Measurements from ENCODE around the gene FAM47B. TPM values are rescaled to one million over a fixed set of nuclear protein-coding genes. Genes with fewer than 3 reads are reported as not detected.

The FAM47B gene
- total and polyA plus RNA-seq, 2 of the 4 experiments (the other 2 are of a cell fraction): not detected

DNA sequence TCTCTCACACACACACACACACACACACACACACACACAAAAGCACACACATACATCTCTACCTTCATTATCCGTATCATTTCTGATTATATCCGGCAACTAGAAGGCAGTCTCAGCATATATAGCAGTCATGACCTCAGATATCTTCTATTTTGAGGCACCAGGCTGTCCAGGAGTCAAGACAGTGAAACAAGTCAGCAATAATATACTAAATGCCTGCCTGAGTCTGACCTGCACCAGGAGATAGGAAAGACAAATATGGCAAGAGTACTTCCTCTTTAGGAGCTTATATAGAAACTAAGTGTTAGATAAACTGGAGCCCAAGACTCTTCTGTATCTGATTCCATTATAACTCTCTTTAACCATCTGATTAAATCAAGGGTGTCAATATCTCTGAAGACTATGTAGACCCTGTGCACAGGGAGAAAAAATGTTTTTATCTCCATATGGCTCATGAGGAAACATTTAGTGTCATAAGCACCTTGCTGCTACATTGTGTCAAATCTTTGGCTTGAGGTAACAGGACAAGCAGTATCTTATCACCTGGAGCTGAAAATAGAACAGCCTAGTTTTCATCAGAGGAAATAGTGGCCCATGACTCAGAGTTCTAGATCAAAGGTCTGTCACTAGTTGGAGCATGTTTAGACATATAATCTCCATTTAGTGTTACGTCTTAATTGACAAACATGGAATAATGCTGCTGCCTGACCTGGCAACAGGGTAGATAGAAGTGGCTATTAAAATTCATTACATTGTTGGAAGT is 27.0 kb upstream of the FAM47B start:
- in situ Hi-C loops (cut with MboI; ENCODE audit: low sequenced_read_pairs) (no loop called here), intact Hi-C loops (cut with micrococcal nuclease) (loop anchor here (5.0 kb wide), 1 partner anchor 278 kb away; no protein-coding TSS in a partner anchor)
- CTCF ChIA-PET: interaction anchor here (0.6 kb wide), 1 partner anchor 41 kb away, joined by 5 read pairs; no protein-coding TSS in a partner anchor

More for the DNA sequence above, 27.0 kb upstream of the FAM47B start:
- H3K79me1 ChIP-seq (ENCODE audit: low read depth in 1 of 2, low read length in 2 of 2): no peaks in the 10 kb centered on the region
- no peak overlapping the region for H3K4ac ChIP-seq (ENCODE audit: low read depth, low read length)
- no peak overlapping the region for H3K18ac ChIP-seq (ENCODE audit: low read depth, low read length)
- no peak overlapping the region for H3K4me2 ChIP-seq (ENCODE audit: low read depth, low read length)
- H2BK15ac ChIP-seq (ENCODE audit: low read depth, low read length): no peak overlapping the region
- H3K36me3 ChIP-seq (ENCODE audit: control insufficient read depth, insufficient read depth, low read length): no peaks in the 10 kb centered on the region
- H3K14ac ChIP-seq (replicated peaks; ENCODE audit: low read depth, low read length): no peak overlapping the region
- H2AK9ac ChIP-seq (replicated peaks; ENCODE audit: low read depth, low read length, poor library complexity): no peak overlapping the region
- H2BK5ac ChIP-seq (ENCODE audit: low read depth, low read length, poor library complexity, severe bottlenecking): no peak overlapping the region
- H3K9me3 ChIP-seq (ENCODE audit: control insufficient read depth, insufficient read depth, low read length): no peaks in the 10 kb centered on the region
- WGBS, 2 experiments (ENCODE audit: extremely low coverage in 2 of 2, insufficient read length in 1 of 2): 100% methylated on average over 2 of the region's 3 CpGs; no CpG with 5 or more reads in 1 of the 2 experiments
- dilution Hi-C loops (cut with HindIII; ENCODE audit: low sequenced_read_pairs, unreplicated experiment): no loop called here
- H3K27me3 ChIP-seq (ENCODE audit: control insufficient read depth, insufficient read depth, low read length): no peaks in the 10 kb centered on the region
- no peak overlapping the region for H2AFZ ChIP-seq (replicated peaks; ENCODE audit: low read length, poor library complexity)
- POLR2A ChIA-PET (ENCODE audit: unreplicated experiment): no interaction called here
- BruUV-seq (replicated peaks): no TSS peak
- no peak for DNase-seq
- no peak overlapping the region for H3K27ac ChIP-seq (ENCODE audit: insufficient read depth, low read length)
- TF ChIP-seq, protein P1, sequence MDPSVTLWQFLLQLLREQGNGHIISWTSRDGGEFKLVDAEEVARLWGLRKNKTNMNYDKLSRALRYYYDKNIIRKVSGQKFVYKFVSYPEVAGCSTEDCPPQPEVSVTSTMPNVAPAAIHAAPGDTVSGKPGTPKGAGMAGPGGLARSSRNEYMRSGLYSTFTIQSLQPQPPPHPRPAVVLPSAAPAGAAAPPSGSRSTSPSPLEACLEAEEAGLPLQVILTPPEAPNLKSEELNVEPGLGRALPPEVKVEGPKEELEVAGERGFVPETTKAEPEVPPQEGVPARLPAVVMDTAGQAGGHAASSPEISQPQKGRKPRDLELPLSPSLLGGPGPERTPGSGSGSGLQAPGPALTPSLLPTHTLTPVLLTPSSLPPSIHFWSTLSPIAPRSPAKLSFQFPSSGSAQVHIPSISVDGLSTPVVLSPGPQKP (IDR thresholded peaks at IDR 0.05; ENCODE audit: borderline replicate concordance, low read depth, low read length): no peak
- TF ChIP-seq MAZ (IDR thresholded peaks at IDR 0.05; ENCODE audit: borderline replicate concordance, low read depth, low read length): no peak
- no peak for TF ChIP-seq CHD1 (IDR thresholded peaks at IDR 0.05; ENCODE audit: low read depth, low read length)
- TF ChIP-seq MAFK (IDR thresholded peaks at IDR 0.05; ENCODE audit: low read depth, low read length): no peak
- no peak for TF ChIP-seq POLR2A (IDR thresholded peaks at IDR 0.05; ENCODE audit: low read depth, low read length)
- TF ChIP-seq, protein P2, sequence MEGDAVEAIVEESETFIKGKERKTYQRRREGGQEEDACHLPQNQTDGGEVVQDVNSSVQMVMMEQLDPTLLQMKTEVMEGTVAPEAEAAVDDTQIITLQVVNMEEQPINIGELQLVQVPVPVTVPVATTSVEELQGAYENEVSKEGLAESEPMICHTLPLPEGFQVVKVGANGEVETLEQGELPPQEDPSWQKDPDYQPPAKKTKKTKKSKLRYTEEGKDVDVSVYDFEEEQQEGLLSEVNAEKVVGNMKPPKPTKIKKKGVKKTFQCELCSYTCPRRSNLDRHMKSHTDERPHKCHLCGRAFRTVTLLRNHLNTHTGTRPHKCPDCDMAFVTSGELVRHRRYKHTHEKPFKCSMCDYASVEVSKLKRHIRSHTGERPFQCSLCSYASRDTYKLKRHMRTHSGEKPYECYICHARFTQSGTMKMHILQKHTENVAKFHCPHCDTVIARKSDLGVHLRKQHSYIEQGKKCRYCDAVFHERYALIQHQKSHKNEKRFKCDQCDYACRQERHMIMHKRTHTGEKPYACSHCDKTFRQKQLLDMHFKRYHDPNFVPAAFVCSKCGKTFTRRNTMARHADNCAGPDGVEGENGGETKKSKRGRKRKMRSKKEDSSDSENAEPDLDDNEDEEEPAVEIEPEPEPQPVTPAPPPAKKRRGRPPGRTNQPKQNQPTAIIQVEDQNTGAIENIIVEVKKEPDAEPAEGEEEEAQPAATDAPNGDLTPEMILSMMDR (conservative IDR thresholded peaks at IDR 0.05; ENCODE audit: low read depth, low read length): no peak
- no peak for TF ChIP-seq USF2 (IDR thresholded peaks at IDR 0.05; ENCODE audit: low read depth, low read length)
- no peak for TF ChIP-seq MXI1 (IDR thresholded peaks at IDR 0.05; ENCODE audit: borderline replicate concordance, low read depth, low read length)
- no peak for TF ChIP-seq RFX5 (IDR thresholded peaks at IDR 0.05; ENCODE audit: low read depth, low read length)
- no peak for TF ChIP-seq FOS (IDR thresholded peaks at IDR 0.05; ENCODE audit: low read depth, low read length)
- TF ChIP-seq NFE2L2 (IDR thresholded peaks at IDR 0.05; ENCODE audit: low read depth, low read length): no peak
- TF ChIP-seq RCOR1 (IDR thresholded peaks at IDR 0.05; ENCODE audit: insufficient replicate concordance, low read length): no peak
- TF ChIP-seq CEBPB (IDR thresholded peaks at IDR 0.05; ENCODE audit: low read depth, low read length): no peak
- no peak for TF ChIP-seq SMC3 (IDR thresholded peaks at IDR 0.05; ENCODE audit: low read depth, low read length)
- TF ChIP-seq BHLHE40 (IDR thresholded peaks at IDR 0.05; ENCODE audit: low read depth, low read length): no peak
- TF ChIP-seq RAD21 (IDR thresholded peaks at IDR 0.05; ENCODE audit: low read length): no peak
- H4K91ac ChIP-seq (ENCODE audit: insufficient read depth, low read depth, low read length): no peak overlapping the region
- H3K4me3 ChIP-seq (ENCODE audit: insufficient read depth, low read depth, low read length): no peak overlapping the region
- H3K9me1 ChIP-seq (ENCODE audit: insufficient read depth, low read length): no peaks in the 10 kb centered on the region
- H3K9ac ChIP-seq (ENCODE audit: low read depth, low read length): no peak overlapping the region
- no peak overlapping the region for H4K8ac ChIP-seq (ENCODE audit: low read depth in 2 of 2, low read length in 2 of 2)
- ATAC-seq (ENCODE audit: low read depth): no peak
- H4K5ac ChIP-seq (ENCODE audit: low read depth, low read length): no peak overlapping the region
- no peak overlapping the region for H2BK20ac ChIP-seq (ENCODE audit: low read depth, low read length)
- no peak overlapping the region for H2AK5ac ChIP-seq (ENCODE audit: low read depth, low read length)
- H3K4me1 ChIP-seq (ENCODE audit: control insufficient read depth, insufficient read depth, low read length): no peaks in the 10 kb centered on the region
- no peaks in the 10 kb centered on the region for H4K20me1 ChIP-seq (ENCODE audit: insufficient read depth, low read length)
- H2BK120ac ChIP-seq (ENCODE audit: low read depth, low read length): no peak overlapping the region
- H3K23ac ChIP-seq (ENCODE audit: low read depth, low read length): no peak overlapping the region
- H3K56ac ChIP-seq (ENCODE audit: extremely low read depth, insufficient read depth, low read length): no peak overlapping the region

Measured in IMR-90 (cell line).